Chondrocyte (in vitro differentiated cells): ENCODE data around the gene NDUFAB1. TPM values are rescaled to one million over a fixed set of nuclear protein-coding genes. Genes with fewer than 3 reads are reported as not detected.
A peak's percentile ranks its signal among the peaks of the same experiment; 100 is the strongest.

Experiments
- DNase-seq: peaks from one replicate; pipeline ENCODE4 v3.0.0; 2021; ENCODE audit warnings: mixed read lengths, low spot score
- H3K27ac Mint-ChIP-seq: one replicate; pipeline ENCODE4 v1.8.0; 2021; ENCODE audit warnings: mild to moderate bottlenecking, moderate library complexity, mixed read lengths; ENCODE audit not compliant: unreplicated experiment
- H3K27me3 Mint-ChIP-seq: 2 replicates; pipeline ENCODE4 v1.8.0; 2021; ENCODE audit warnings: low read depth, mixed read lengths
- H3K36me3 Mint-ChIP-seq: 2 replicates; pipeline ENCODE4 v1.8.0; 2021; ENCODE audit warnings: low read depth, mixed read lengths
- H3K4me1 Mint-ChIP-seq: 2 replicates; pipeline ENCODE4 v1.8.0; 2021; ENCODE audit warnings: low read depth, mild to moderate bottlenecking, mixed read lengths
- H3K4me3 Mint-ChIP-seq: one replicate; pipeline ENCODE4 v1.8.0; 2021; ENCODE audit warnings: mild to moderate bottlenecking, moderate library complexity, mixed read lengths; ENCODE audit not compliant: unreplicated experiment
- H3K9me3 Mint-ChIP-seq: 2 replicates; pipeline ENCODE4 v1.8.0; 2021; ENCODE audit warnings: low read depth, mixed read lengths
- total RNA-seq: library from RNA; stranded (reverse); gene quantifications from 3 replicates; pipeline ENCODE4 v1.2.1, GENCODE V29; 2021
- TF ChIP-seq, protein P1 (sequence below): fragments of 200-600 bp; sonication (generic); IDR thresholded peaks from 2 replicates; pipeline ENCODE4 v1.5.0; 2021; ENCODE audit warnings: antibody characterized with exemption, mild to moderate bottlenecking, moderate library complexity

The NDUFAB1 gene
- total RNA-seq, 1 donor from 2014 or later = 62.5 TPM

DNA sequence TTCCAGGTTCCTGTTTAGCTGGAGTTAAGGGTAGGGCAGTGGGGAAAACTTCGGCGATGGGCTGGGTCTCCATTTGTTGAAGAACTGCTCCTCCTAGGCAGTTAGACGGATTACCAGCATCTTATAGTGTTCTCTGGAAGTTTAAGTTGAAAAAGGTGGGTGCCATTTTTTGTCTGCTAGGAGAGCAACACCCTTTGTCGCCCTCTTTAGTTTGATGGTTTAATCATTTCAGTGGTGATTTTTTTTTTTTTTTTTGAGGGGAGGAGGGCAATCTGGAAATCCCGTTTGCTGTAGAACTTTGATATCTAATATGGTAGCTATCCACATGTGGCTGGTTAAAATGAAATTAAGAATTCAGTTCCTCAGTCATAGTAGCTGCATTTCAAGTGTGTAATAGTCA lies 34.5 kb downstream of the NDUFAB1 start:
- H3K4me3 Mint-ChIP-seq = no peak overlapping the region

DNA sequence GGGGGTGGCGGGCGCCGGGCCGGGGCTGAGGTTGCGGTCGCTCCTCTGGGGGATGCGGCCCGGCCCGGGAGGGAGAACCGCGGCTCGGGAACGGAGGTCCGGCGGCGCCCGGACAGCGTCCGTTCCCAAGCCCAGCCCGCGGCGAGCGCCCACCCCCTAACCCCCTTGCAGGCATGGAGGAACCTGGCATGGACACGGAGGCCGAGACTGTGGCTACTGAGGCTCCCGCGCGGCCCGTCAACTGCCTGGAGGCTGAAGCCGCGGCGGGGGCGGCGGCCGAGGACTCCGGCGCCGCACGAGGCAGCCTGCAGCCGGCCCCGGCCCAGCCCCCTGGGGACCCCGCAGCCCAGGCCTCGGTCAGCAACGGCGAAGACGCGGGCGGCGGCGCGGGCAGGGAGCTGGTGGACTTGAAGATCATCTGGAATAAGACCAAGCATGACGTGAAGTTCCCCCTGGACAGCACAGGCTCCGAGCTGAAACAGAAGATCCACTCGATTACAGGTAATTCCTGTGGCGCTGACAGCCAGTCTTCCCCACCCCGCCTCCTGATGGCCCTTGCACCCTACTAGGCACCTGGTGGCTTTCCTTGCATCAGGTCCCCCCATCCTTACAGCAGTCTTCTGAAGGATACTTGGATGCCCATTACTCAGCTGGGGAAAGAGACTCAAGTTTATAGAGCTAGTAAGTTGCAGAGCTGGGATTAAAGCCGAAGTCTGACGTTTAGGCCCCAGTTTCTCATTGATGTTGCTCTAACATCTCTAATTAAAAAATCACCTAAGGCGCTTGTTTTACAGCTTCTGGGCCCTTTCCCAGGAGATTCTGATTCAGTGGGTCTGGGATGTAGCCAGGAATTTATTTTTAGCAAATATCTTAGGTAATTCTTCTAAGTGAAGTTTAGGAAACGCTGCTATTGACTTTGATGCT lies 38.1 kb downstream of the NDUFAB1 start:
- peaks cover 12% of the 10 kb centered on the region for H3K36me3 Mint-ChIP-seq
- no peaks in the 10 kb centered on the region for H3K9me3 Mint-ChIP-seq
- H3K4me3 Mint-ChIP-seq = peak overlapping the region; percentile 90
- no peak for DNase-seq
- peak overlapping the region; percentile 91 for H3K27ac Mint-ChIP-seq
- peaks cover 35% of the 10 kb centered on the region for H3K4me1 Mint-ChIP-seq
- TF ChIP-seq, protein P1, sequence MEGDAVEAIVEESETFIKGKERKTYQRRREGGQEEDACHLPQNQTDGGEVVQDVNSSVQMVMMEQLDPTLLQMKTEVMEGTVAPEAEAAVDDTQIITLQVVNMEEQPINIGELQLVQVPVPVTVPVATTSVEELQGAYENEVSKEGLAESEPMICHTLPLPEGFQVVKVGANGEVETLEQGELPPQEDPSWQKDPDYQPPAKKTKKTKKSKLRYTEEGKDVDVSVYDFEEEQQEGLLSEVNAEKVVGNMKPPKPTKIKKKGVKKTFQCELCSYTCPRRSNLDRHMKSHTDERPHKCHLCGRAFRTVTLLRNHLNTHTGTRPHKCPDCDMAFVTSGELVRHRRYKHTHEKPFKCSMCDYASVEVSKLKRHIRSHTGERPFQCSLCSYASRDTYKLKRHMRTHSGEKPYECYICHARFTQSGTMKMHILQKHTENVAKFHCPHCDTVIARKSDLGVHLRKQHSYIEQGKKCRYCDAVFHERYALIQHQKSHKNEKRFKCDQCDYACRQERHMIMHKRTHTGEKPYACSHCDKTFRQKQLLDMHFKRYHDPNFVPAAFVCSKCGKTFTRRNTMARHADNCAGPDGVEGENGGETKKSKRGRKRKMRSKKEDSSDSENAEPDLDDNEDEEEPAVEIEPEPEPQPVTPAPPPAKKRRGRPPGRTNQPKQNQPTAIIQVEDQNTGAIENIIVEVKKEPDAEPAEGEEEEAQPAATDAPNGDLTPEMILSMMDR = no peak
- no peaks in the 10 kb centered on the region for H3K27me3 Mint-ChIP-seq

More for the DNA sequence above, 34.5 kb downstream of the NDUFAB1 start:
- H3K27me3 Mint-ChIP-seq = no peaks in the 10 kb centered on the region
- no peak overlapping the region for H3K27ac Mint-ChIP-seq
- no peak for DNase-seq
- H3K4me1 Mint-ChIP-seq = peaks cover 28% of the 10 kb centered on the region
- TF ChIP-seq, protein P1 = no peak
- no peaks in the 10 kb centered on the region for H3K9me3 Mint-ChIP-seq
- H3K36me3 Mint-ChIP-seq = peaks cover 32% of the 10 kb centered on the region

DNA sequence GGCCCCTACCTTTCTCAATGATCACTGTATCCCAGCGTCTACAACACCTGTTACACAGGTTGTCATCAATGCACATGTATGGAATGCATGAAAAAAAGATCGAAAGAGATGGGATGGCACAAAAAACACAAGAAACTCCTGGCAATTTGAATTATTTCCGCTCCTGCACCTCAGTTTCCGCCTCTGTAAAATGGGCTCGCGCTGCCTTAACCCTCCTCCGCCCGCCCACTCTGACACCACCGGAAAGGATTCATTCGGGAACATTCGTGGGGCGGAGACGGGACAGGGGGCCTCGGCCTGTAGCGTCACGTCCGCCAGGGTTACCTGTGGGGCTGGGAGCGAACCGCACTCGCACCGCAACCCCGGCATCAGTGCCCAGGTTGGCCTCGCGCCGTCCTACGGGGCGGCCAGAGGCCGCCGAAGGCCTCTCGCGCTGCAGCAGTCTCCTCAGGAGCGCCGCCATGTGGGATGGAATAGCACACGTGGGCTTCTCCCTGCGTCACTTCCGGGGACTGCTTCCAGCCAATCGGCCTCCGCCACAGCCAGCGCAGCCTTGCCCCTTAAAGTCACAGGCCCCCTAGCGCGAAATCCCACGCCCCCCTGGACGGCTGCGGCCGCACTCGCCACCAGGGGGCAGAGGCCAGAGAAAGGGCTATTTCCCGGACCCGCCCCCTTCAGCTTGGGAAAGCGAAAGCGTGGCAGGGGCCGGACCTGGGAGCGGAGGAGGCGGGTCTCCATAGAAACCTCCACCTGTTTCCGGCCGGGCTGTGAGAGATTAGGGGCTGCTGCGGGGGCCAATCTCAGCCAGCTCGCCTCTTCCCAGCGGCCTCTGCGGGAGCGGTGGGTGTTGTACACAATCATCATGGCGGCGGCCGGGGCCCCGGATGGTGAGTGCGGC lies 39.0 kb downstream of the NDUFAB1 start, which contains the start of the genes EARS2 and UBFD1:
TSS of gene EARS2 (minus strand) at position 470 of the 898 bp plus-strand sequence. CDS start at position 463, 7 bp downstream.
TSS of gene UBFD1 (plus strand) at position 847 of the 898 bp plus-strand sequence. CDS start at position 863, 16 bp downstream.
- DNase-seq = peak; percentile 99
- Mint-ChIP-seq H3K27ac (peak within 1 kb of the TSS; percentile 91), H3K36me3 (peaks cover 7% of the 10 kb centered on the region), H3K4me1 (peaks cover 35% of the 10 kb centered on the region), H3K9me3 (no peaks in the 10 kb centered on the region), H3K27me3 (no peaks in the 10 kb centered on the region), H3K4me3 (peak within 1 kb of the TSS; percentile 90)
- TF ChIP-seq, protein P1 = peak; percentile 91

DNA sequence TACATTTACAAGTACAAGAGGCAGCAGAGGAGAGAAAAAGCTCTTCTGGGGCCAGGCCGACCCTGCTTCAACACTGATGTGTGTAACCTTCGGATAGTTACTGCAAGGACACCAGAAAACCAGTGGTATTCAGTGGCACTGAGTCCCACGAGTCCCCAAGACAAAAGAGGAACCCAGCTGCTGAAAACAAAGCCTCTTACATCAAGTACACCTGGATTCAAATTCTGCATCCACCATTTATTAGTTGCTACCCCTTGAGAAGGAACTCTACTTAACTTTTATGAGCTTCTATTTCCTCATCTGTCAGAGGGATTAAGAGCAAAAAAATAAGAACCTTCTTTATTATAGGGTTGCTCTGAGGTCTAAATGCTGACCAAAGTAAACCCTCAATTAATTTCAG lies 41.6 kb downstream of the NDUFAB1 start:
- peak overlapping the region; percentile 13 for H3K27ac Mint-ChIP-seq

More for the DNA sequence above, 41.6 kb downstream of the NDUFAB1 start:
- H3K4me3 Mint-ChIP-seq = no peak overlapping the region
- H3K36me3 Mint-ChIP-seq = peaks cover 10% of the 10 kb centered on the region
- peaks cover 25% of the 10 kb centered on the region for H3K4me1 Mint-ChIP-seq
- TF ChIP-seq, protein P1 = no peak
- no peaks in the 10 kb centered on the region for H3K27me3 Mint-ChIP-seq
- no peak for DNase-seq
- no peaks in the 10 kb centered on the region for H3K9me3 Mint-ChIP-seq
